HUES48 (cell line): ENCODE results near the gene DDR2.

Source experiments
- H3K27ac ChIP-seq: one replicate; pipeline ENCODE4 v1.7.0; 2013; ENCODE audit warnings: low read depth, low read length, inconsistent platforms
- H3K27me3 ChIP-seq: 2 replicates; pipeline ENCODE4 v1.6.1; 2013; ENCODE audit warnings: mild to moderate bottlenecking, low read length; ENCODE audit not compliant: control insufficient read depth, insufficient read depth
- H3K36me3 ChIP-seq: 2 replicates; pipeline ENCODE4 v1.6.1; 2013; ENCODE audit warnings: low read length; ENCODE audit not compliant: control insufficient read depth, insufficient read depth
- H3K4me1 ChIP-seq: 2 replicates; pipeline ENCODE4 v1.6.1; 2013; ENCODE audit warnings: mild to moderate bottlenecking, low read length; ENCODE audit not compliant: control insufficient read depth, insufficient read depth
- H3K4me3 ChIP-seq: 2 replicates; pipeline ENCODE4 v1.5.1; 2013; ENCODE audit warnings: mild to moderate bottlenecking, low read depth, low read length
- H3K9ac ChIP-seq: 2 replicates; pipeline ENCODE4 v1.6.1; 2013; ENCODE audit warnings: mild to moderate bottlenecking, low read depth, low read length, moderate library complexity
- H3K9me3 ChIP-seq: 2 replicates; pipeline ENCODE4 v1.6.1; 2013; ENCODE audit warnings: low read length; ENCODE audit not compliant: control insufficient read depth, insufficient read depth

The DDR2 gene

DNA sequence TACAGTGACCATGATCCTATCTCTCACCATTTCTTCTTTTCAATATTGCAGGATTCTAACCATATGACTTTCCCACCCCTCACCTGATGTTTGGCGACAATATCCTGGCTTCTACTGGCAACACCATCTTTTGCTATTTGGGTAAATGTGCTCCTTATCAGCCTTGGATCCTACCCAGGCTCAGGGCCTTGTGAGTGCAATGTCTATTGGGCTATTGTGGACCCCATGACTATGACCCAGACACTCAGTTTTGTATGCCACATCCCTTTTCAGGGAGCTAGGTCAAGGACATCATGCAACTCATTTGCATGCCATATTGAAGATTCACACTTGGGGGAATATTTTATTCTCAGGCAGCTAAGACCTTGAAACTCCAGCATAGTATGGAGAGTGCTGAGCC lies 67.9 kb downstream of the DDR2 start:
- Histone ChIP-seq H3K27ac (no peak overlapping the region), H3K9ac (no peak overlapping the region), H3K4me1 (peaks cover 15% of the 10 kb centered on the region), H3K27me3 (no peaks in the 10 kb centered on the region), H3K4me3 (no peak overlapping the region), H3K9me3 (no peaks in the 10 kb centered on the region), H3K36me3 (no peaks in the 10 kb centered on the region)

DNA sequence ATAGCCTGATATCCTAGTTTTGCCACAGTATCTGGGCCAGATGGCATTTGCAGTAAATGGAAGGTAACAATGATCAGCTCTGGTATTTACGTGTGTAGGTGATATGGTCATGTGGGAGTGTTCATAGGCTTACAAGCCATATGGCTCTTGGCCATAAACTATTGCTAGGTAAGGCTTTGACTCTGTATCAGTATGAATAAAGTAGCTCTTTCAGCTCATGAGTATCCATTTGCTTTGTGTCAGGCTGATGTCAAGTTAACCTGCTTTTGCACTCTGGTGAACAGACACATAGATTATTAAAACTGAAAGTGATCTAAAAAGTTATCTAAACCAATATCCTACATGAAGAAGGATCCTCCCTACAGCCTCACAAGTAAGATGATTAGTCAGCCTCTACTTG lies 69.0 kb downstream of the DDR2 start:
- H3K36me3 ChIP-seq, result no peaks in the 10 kb centered on the region
- H3K27me3 ChIP-seq, result no peaks in the 10 kb centered on the region
- no peak overlapping the region for H3K27ac ChIP-seq
- no peaks in the 10 kb centered on the region for H3K9me3 ChIP-seq
- H3K4me1 ChIP-seq, result 0 out of 2 replicates have a peak, but pooled peaks cover 6% of the 10 kb centered on the region
- no peak overlapping the region for H3K9ac ChIP-seq
- no peak overlapping the region for H3K4me3 ChIP-seq

DNA sequence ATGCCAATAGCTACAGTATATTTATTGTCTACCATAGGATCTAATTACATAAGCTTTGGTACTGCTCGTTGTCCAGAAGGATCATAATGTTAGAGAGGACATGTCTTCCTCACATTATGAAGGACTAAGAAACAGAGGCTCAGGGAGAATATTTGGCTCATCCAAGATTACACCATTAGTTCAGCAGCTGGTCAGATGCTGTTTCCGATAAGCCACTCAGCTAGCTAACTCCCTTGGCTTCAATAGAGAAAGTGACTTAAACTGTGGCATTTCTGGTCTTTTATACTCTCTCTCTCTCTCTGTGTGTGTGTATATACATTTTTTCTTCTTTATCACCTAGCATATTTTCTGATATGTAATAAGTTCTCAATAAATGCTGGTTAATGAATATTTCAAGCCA lies 70.4 kb downstream of the DDR2 start:
- Histone ChIP-seq H3K9me3 (no peaks in the 10 kb centered on the region), H3K4me1 (no peaks in the 10 kb centered on the region), H3K27me3 (no peaks in the 10 kb centered on the region), H3K36me3 (no peaks in the 10 kb centered on the region), H3K4me3 (no peak overlapping the region), H3K9ac (no peak overlapping the region), H3K27ac (no peak overlapping the region)

DNA sequence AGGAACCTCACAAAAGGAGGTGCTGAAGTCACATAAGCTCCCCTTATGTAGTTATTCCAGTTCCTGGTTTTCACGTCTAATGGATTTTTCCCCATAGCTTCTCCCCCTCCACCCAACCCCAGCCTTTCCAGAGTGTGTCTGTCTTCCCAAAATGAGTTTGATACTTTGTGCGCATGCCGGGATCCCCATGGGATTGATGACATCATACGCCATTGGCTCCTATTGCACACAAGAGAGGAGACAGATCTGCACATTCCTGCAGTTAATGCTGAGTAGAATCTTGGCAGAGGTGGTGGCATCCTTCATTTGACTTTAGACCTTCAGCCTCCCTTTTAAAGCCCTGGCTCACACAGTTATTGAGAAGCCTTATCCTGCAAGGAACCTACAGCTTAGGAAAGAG lies 71.4 kb downstream of the DDR2 start:
- no peaks in the 10 kb centered on the region for H3K27me3 ChIP-seq
- H3K9me3 ChIP-seq, result no peaks in the 10 kb centered on the region
- H3K27ac ChIP-seq, result no peak overlapping the region
- H3K4me3 ChIP-seq, result no peak overlapping the region
- no peaks in the 10 kb centered on the region for H3K36me3 ChIP-seq
- no peak overlapping the region for H3K9ac ChIP-seq
- H3K4me1 ChIP-seq, result no peaks in the 10 kb centered on the region

DNA sequence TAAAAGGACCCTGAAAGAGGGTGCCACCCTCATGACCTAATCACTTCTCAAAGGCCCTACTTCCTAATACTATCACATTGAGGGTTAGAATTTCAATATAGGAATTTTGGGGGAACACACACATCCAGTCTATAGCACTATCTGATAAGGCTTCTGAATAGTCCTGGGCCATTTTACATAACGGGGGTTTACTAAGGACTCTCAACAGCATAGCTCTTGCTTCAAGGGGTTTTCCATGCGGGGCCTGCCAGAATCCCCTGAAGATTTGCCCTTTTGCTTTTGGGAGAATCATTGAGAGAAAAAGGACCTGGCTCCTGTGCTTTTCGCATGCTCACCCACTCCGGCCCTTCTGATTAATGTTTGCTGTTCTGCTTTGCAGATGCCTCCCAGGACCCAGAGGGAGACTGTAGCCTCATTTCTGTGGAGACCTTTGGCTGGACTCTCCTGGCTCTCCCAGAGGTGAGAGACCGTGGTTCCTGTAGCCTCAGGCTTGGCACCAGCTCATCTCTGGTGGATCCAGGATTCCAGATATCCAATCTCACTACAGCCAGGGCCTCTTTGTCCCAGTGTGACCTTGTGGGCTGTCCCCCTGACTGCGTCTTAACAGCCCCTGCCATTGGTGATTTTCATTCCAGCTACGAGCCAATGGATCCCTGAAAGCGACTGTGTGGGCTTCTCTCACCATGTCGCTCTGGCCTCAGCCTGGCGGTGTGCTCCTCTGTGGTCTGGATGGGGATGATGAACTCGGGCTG lies 72.6 kb downstream of the DDR2 start:
- Histone ChIP-seq H3K9me3 (no peaks in the 10 kb centered on the region), H3K4me1 (no peaks in the 10 kb centered on the region), H3K27me3 (no peaks in the 10 kb centered on the region), H3K27ac (no peak overlapping the region), H3K4me3 (no peak overlapping the region), H3K36me3 (no peaks in the 10 kb centered on the region), H3K9ac (no peak overlapping the region)

DNA sequence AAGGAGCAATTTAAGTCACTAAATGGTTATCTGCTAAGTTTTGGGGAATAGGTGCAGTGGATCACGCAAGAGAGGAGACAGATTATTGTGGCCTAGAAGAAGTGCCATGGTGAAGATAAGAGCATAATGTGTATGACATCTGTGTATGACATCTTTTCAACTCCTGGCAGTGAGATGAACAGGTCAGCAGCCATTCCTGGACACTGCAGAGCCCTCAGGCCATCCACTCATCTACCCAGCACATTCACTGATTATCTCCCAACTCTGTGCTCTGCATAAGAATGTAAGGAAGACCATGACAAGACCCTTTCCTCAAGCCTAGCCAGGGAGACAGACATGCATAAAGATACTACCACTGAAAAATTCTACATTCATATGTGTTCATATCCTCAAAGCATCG lies 73.7 kb downstream of the DDR2 start:
- no peak overlapping the region for H3K27ac ChIP-seq
- H3K4me1 ChIP-seq, result no peaks in the 10 kb centered on the region
- H3K9me3 ChIP-seq, result no peaks in the 10 kb centered on the region
- H3K27me3 ChIP-seq, result no peaks in the 10 kb centered on the region
- H3K4me3 ChIP-seq, result no peak overlapping the region
- H3K36me3 ChIP-seq, result no peaks in the 10 kb centered on the region
- H3K9ac ChIP-seq, result no peak overlapping the region

DNA sequence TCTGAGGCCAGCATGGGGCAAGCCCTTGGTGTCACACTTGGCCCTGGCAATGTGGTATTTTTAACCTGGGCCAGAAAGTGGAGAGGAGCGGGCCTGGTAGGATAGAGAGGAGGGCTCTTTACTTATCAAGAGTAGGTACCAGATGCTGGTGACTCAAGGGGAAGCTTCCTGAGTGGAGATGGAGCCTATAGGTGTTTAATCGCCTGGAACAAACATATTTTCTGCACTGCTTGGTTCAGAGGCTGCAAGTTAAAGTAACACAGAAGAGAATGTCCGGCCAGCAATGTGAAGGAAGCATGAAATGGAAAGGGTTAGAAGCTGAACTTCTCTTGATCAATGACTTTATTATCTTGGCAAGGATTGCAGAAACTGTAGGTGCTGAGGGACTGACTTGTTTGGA lies 74.3 kb downstream of the DDR2 start:
- H3K36me3 ChIP-seq, result no peaks in the 10 kb centered on the region
- no peak overlapping the region for H3K4me3 ChIP-seq

DNA sequence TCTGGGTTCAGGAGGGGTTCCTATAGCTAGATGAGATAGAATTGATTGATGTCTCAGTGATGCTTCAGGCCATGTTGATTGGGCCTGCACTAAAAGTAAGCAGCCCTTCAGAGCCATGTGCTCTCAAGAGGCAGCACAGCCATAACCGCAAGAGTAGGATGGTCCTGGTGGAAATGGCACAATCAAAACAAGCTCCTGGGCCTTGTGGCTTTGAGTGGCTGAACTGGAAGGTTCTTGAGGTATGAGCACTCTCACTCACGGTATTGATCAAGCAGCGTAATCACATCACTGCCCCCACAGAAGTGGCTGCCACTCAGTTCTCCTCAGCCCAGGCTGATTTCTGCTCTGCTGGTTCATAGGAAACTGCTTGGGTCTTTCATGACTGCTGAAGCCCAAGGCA lies 76.0 kb downstream of the DDR2 start:
- no peaks in the 10 kb centered on the region for H3K9me3 ChIP-seq
- no peaks in the 10 kb centered on the region for H3K27me3 ChIP-seq
- H3K36me3 ChIP-seq, result no peaks in the 10 kb centered on the region
- no peak overlapping the region for H3K9ac ChIP-seq
- H3K4me3 ChIP-seq, result no peak overlapping the region
- no peak overlapping the region for H3K27ac ChIP-seq
- H3K4me1 ChIP-seq, result no peaks in the 10 kb centered on the region

More for the DNA sequence above, 74.3 kb downstream of the DDR2 start:
- no peaks in the 10 kb centered on the region for H3K9me3 ChIP-seq
- no peaks in the 10 kb centered on the region for H3K4me1 ChIP-seq
- no peak overlapping the region for H3K9ac ChIP-seq
- H3K27me3 ChIP-seq, result no peaks in the 10 kb centered on the region
- no peak overlapping the region for H3K27ac ChIP-seq

DNA sequence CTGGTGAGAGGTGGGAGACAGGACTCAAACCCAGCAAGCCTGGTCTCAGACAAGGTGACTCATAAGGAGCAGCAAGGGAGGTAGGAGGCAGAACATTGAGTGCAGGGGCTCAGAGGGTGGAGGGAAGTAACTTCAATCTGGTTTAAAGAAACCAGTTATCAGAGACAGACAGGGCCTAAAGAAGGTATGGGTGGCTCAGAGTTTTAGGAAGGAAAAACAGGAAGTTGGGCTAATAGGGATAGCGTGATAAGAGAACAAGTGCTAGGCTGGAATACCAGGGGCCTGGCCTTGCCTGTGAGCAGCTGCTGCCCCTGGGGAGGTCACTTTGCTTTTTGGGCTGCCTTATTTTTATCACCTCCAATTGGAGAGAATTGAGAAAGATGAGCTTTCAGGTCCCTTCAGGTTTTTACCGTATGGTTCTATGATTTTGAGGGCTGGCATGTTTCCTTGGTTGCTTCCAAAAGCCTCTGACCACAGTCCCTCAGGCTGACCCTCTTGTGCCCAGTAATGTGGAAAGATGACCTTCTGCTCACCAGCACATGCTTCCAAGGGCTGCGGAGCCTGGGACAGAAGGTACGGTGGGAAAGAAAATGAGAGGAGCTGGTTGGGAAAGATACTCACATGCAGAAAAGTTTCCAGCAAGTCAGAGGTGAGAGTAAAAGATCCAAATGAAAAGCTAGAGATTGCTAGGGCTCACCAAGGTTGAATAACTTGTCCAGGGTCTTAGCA lies 77.0 kb downstream of the DDR2 start:
- H3K9ac ChIP-seq, result no peak overlapping the region
- no peaks in the 10 kb centered on the region for H3K4me1 ChIP-seq
- no peak overlapping the region for H3K4me3 ChIP-seq
- no peak overlapping the region for H3K27ac ChIP-seq
- H3K36me3 ChIP-seq, result no peaks in the 10 kb centered on the region
- no peaks in the 10 kb centered on the region for H3K27me3 ChIP-seq
- H3K9me3 ChIP-seq, result no peaks in the 10 kb centered on the region

DNA sequence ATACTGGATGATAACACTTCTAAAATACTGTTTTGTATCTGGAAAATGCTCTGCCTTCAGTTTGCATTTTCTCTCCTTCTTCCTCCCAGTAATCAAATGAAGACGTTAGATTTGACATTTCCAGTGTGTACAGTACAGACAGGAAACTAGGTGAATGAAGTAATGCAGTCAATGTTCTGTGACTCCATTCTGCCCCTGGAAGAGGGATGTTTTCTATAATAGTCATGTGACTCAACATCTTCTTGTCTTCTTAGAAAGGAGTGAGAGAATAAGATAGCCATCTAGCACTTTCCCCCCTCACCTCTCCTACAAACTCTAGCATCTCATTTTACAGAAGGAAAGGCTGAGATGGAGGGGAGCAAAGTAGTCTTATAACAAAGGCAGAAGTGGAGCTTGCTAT lies 77.6 kb downstream of the DDR2 start:
- no peak overlapping the region for H3K27ac ChIP-seq
- H3K4me3 ChIP-seq, result no peak overlapping the region
- no peaks in the 10 kb centered on the region for H3K27me3 ChIP-seq
- H3K36me3 ChIP-seq, result no peaks in the 10 kb centered on the region
- H3K4me1 ChIP-seq, result no peaks in the 10 kb centered on the region
- no peak overlapping the region for H3K9ac ChIP-seq
- no peaks in the 10 kb centered on the region for H3K9me3 ChIP-seq

DNA sequence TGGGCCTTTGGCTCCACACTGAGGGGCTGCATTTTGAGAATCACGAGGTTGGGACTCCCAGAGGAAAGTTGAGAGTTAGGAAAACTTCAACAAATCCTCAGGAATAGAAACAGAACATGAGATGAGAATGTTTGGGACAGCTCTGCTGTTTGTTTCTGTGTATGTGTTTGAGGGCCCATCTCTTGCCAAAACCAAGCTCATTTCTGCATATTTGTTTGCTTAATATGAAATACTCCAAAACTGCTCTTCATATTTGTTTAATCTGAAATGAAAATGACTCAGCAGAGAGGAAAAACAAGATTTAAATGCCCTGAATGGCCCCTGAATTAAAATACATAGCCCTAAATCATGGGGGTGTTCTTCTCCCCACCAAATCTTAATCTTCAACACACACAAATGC lies 78.1 kb downstream of the DDR2 start:
- H3K9me3 ChIP-seq, result no peaks in the 10 kb centered on the region
- H3K9ac ChIP-seq, result no peak overlapping the region
- no peak overlapping the region for H3K4me3 ChIP-seq
- no peak overlapping the region for H3K27ac ChIP-seq
- no peaks in the 10 kb centered on the region for H3K4me1 ChIP-seq
- H3K36me3 ChIP-seq, result no peaks in the 10 kb centered on the region
- H3K27me3 ChIP-seq, result no peaks in the 10 kb centered on the region
